Right atrium auricular region (tissue), 2 donors: ENCODE measurements around the gene ELP1. TPM values are rescaled to one million over a fixed set of nuclear protein-coding genes. Genes with fewer than 3 reads are reported as not detected.

Experiments
- DNase-seq: peaks from one replicate; pipeline ENCODE4 v3.0.0-alpha.2; 2019; ENCODE audit warnings: low spot score
- H3K27ac ChIP-seq, 2 donors: fragments of 200-600 bp; sonication (generic); 1 replicate in 1 of 2; 2 replicates in 1 of 2; pipeline ENCODE4 v1.5.1; 2016 to 2019
- H3K27me3 ChIP-seq, 2 donors: fragments of 200-600 bp; sonication (generic); one replicate each; pipeline versions ENCODE4 v1.5.1 to v1.6.0; 2017 to 2019
- H3K36me3 ChIP-seq: fragments of 200-600 bp; sonication (generic); one replicate; pipeline ENCODE4 v1.5.1; 2016
- H3K4me1 ChIP-seq, 2 donors: fragments of 200-600 bp; sonication (generic); one replicate each; pipeline versions ENCODE4 v1.5.1 to v1.6.0; 2017 to 2019
- H3K4me3 ChIP-seq, 2 donors: fragments of 200-600 bp; sonication (generic); 1 replicate in 1 of 2; 2 replicates in 1 of 2; pipeline ENCODE4 v1.5.1; 2017 to 2019; ENCODE audit warnings: mild to moderate bottlenecking in 1 of 2, moderate library complexity in 1 of 2
- H3K9me3 ChIP-seq, 2 donors: fragments of 200-600 bp; sonication (generic); one replicate each; pipeline ENCODE4 v1.5.1; 2019
- CTCF ChIP-seq, 2 donors: fragments of 200-600 bp; sonication (generic); IDR thresholded peaks; one replicate each; pipeline ENCODE4 v1.5.1; 2019; ENCODE audit warnings: antibody characterized with exemption in 2 of 2
- total RNA-seq, 2 donors: library from RNA; depleted of rRNA; stranded (reverse); fragments of >200 nt; gene quantifications; one replicate each; pipeline ENCODE4 v1.1.0, GENCODE V29; 2016

The ELP1 gene
- total RNA-seq, 2 donors from 2014 or later = 14.7 to 22.1 TPM

DNA sequence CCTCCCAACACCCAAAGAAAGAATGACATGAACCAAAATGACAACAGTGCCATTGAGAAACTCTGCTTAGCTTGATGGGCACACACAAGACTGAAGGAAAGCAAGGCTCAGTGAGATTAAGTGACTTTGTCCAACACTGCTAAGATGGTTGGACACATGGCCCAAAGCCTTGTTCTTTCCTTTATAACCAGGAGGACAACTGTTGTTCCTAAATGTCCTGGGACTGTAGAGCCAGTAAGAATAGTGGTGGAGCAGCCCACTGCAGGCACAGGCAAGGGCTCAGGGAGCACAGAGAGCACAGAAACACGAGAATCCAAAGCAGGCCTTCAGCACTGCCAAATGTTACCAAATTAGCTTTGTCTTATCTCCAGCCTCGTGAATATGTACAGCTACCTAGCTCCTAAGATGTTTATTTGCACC lies 67.9 kb downstream of the ELP1 start:
- peaks cover 0 to 6% of the 10 kb centered on the region in 2 donors for H3K4me1 ChIP-seq
- peaks cover 29% of the 10 kb centered on the region for H3K36me3 ChIP-seq
- H3K27ac ChIP-seq = no peak overlapping the region
- DNase-seq = no peak
- no peaks in the 10 kb centered on the region for H3K27me3 ChIP-seq
- TF ChIP-seq CTCF (IDR thresholded peaks at IDR 0.05) = no peak
- no peak overlapping the region for H3K4me3 ChIP-seq
- H3K9me3 ChIP-seq = no peaks in the 10 kb centered on the region

DNA sequence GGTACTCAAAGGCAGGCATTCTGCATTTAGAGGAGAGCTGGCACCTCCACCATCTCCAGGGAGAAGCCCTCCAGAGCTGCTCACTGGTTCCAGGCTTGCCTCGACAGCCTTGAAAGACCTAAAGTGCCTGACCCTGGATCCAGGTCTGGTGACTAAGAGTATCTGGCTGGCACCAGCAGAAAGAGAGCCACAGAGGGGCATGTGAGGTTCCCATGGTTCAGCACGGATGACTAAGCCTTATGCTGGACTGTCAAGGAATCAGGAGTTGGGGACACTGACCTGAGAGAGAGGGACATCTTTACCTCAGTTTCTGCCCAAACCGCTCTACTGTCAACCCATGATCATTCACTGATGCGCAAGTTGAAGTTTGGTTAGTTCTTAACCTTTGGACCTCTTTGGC lies 68.9 kb downstream of the ELP1 start:
- peaks cover 20% of the 10 kb centered on the region for H3K36me3 ChIP-seq
- H3K4me1 ChIP-seq = peaks cover 0 to 6% of the 10 kb centered on the region in 2 donors
- no peak overlapping the region for H3K4me3 ChIP-seq
- H3K9me3 ChIP-seq = no peaks in the 10 kb centered on the region
- no peak for DNase-seq
- no peak for TF ChIP-seq CTCF (IDR thresholded peaks at IDR 0.05)
- no peak overlapping the region for H3K27ac ChIP-seq
- no peaks in the 10 kb centered on the region for H3K27me3 ChIP-seq

DNA sequence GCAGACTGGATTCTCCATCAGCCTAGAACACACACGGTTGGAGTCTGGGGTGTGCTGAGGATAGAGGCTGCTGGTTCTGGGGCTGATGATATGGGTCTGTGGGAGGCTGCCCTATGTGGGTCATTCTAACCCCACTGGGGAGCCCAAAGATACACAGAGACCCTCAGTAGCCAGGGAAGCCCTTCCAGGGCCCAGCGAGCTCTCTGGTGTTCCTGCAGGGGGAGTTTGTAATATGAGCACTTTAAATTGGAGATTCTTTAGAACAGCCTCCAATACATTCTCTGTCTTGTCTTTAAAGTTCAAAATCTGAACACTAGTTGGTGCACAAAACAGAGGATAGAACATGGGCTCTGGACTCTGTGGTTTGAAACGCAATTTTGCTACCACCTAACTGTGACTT lies 69.5 kb downstream of the ELP1 start:
- peaks cover 14% of the 10 kb centered on the region for H3K36me3 ChIP-seq
- no peak for DNase-seq
- H3K27ac ChIP-seq = no peak overlapping the region
- H3K9me3 ChIP-seq = no peaks in the 10 kb centered on the region
- H3K4me1 ChIP-seq = peaks cover 0 to 6% of the 10 kb centered on the region in 2 donors
- no peak overlapping the region for H3K4me3 ChIP-seq
- H3K27me3 ChIP-seq = no peaks in the 10 kb centered on the region
- TF ChIP-seq CTCF (IDR thresholded peaks at IDR 0.05) = no peak

DNA sequence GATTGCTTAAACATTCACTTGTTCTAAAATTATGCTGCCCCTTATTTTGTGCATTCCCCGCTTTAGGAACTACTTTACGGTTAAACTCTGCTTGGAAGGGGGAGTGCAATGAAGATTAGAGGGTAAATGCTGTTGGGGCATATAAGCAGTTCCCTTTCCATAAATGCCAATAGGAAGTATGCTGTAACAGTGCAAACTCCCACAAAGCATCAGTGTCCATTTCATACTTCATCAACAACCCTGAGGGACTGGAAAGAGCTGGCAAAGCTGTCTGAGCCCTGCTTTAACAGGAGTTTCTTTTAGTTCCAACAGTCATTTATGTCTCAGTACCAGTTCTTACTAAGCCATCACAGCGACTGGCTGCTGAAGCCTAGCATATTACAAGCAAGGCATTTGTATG lies 70.0 kb downstream of the ELP1 start:
- H3K36me3 ChIP-seq = peaks cover 8% of the 10 kb centered on the region
- H3K4me3 ChIP-seq = no peak overlapping the region
- H3K27me3 ChIP-seq = no peaks in the 10 kb centered on the region
- H3K4me1 ChIP-seq = peaks cover 0 to 6% of the 10 kb centered on the region in 2 donors
- no peak for DNase-seq
- TF ChIP-seq CTCF (IDR thresholded peaks at IDR 0.05) = no peak
- H3K9me3 ChIP-seq = no peaks in the 10 kb centered on the region
- H3K27ac ChIP-seq = no peak overlapping the region

DNA sequence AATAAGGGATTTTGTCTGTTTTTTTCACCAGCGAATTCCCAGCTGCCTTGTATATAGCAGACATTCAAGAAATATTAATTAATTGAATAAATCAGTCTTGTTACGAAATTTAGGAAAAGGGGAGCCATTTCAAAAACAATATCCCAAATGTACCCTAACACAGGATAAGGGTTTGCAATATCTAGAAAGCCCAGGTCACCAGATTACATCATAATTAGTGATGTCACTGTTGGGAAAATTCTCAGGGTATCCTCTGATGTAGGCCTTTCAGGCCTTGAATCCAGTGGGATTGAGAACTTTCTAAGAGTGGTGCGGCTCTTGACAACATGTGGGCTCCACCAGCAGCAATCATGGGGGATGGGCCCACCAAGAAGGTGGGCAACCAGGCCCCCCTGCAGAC lies 71.9 kb downstream of the ELP1 start, which contains the start of gene ACTL7A:
TSS of gene ACTL7A (plus strand) at position 270 of the 400 bp plus-strand sequence. CDS start at position 327, 57 bp downstream.
- Histone ChIP-seq H3K27me3 (no peaks in the 10 kb centered on the region), H3K4me1 (peaks cover 0 to 6% of the 10 kb centered on the region in 2 donors), H3K9me3 (no peaks in the 10 kb centered on the region), H3K36me3 (no peaks in the 10 kb centered on the region), H3K27ac (no peak within 1 kb of the TSS), H3K4me3 (no peak within 1 kb of the TSS)
- no peak for DNase-seq
- no peak for TF ChIP-seq CTCF (IDR thresholded peaks at IDR 0.05)

- Histone ChIP-seq H3K27me3 (no peaks in the 10 kb centered on the region), H3K36me3 (no peaks in the 10 kb centered on the region), H3K4me3 (no peak overlapping the region), H3K27ac (no peak overlapping the region), H3K9me3 (no peaks in the 10 kb centered on the region), H3K4me1 (peaks cover 0 to 6% of the 10 kb centered on the region in 2 donors)
- TF ChIP-seq CTCF (IDR thresholded peaks at IDR 0.05) = no peak
- no peak for DNase-seq
These were observed 72.5 kb downstream of the ELP1 start for GRCh38 chr9:108861464-108861863.
